Fibroblast of lung (primary cell): ENCODE results near the gene MAGI2. TPM values are rescaled to one million over a fixed set of nuclear protein-coding genes. Genes with fewer than 3 reads are reported as not detected.

Experiments used
- DNase-seq, 2 donors: peaks; one replicate each; pipeline versions ENCODE4 v3.0.0 to v3.0.0-alpha.2; 2010; ENCODE audit warnings: low read depth in 2 of 2
- H2AFZ ChIP-seq: 2 replicates; pipeline ENCODE4 v1.5.1; 2012; ENCODE audit warnings: low read length, control low read depth, inconsistent platforms
- H3K27ac ChIP-seq: 2 replicates; pipeline ENCODE4 v1.5.1; 2011; ENCODE audit warnings: low read length, control low read depth; ENCODE audit not compliant: insufficient read depth
- H3K27me3 ChIP-seq: 2 replicates; pipeline ENCODE4 v1.5.1; 2011; ENCODE audit warnings: mild to moderate bottlenecking, low read length; ENCODE audit not compliant: control insufficient read depth, insufficient read depth
- H3K36me3 ChIP-seq: 2 replicates; pipeline ENCODE4 v1.5.1; 2011; ENCODE audit warnings: low read length; ENCODE audit not compliant: control insufficient read depth, insufficient read depth
- H3K4me1 ChIP-seq: 2 replicates; pipeline ENCODE4 v1.5.1; 2011; ENCODE audit warnings: low read length; ENCODE audit not compliant: control insufficient read depth, insufficient read depth; ENCODE audit errors: extremely low read depth
- H3K4me2 ChIP-seq: 2 replicates; pipeline ENCODE4 v1.5.1; 2011; ENCODE audit warnings: low read length, control low read depth; ENCODE audit not compliant: insufficient read depth; ENCODE audit errors: extremely low read depth
- H3K4me3 ChIP-seq, 4 experiments: fragments of 200-600 bp in 1 of 4; sonication (generic) in 1 of 4; replicated peaks in 1 of 4; 2 replicates each; pipeline ENCODE4 v1.5.1; 2011 to 2016; ENCODE audit warnings: low read length in 4 of 4, low read depth in 3 of 4, mild to moderate bottlenecking in 3 of 4, control low read depth in 2 of 4, inconsistent platforms in 1 of 4, mixed read lengths in 1 of 4; ENCODE audit not compliant: insufficient read depth in 1 of 4; ENCODE audit errors: control extremely low read depth in 1 of 4
- H3K79me2 ChIP-seq: 2 replicates; pipeline ENCODE4 v1.5.1; 2012; ENCODE audit warnings: mild to moderate bottlenecking, low read length, inconsistent platforms; ENCODE audit not compliant: control insufficient read depth, insufficient read depth
- H3K9ac ChIP-seq: 2 replicates; pipeline ENCODE4 v1.5.1; 2011; ENCODE audit warnings: mild to moderate bottlenecking, low read length, control low read depth; ENCODE audit not compliant: insufficient read depth
- H3K9me3 ChIP-seq: 2 replicates; pipeline ENCODE4 v1.5.1; 2012; ENCODE audit warnings: low read depth, low read length; ENCODE audit not compliant: control insufficient read depth, insufficient read depth
- H4K20me1 ChIP-seq: 2 replicates; pipeline ENCODE4 v1.5.1; 2011; ENCODE audit warnings: low read length; ENCODE audit not compliant: control insufficient read depth, insufficient read depth; ENCODE audit errors: extremely low read depth
- CTCF ChIP-seq, 2 donors: IDR thresholded peaks in 1 of 2; conservative IDR thresholded peaks in 1 of 2; 1 replicate in 1 of 2; 2 replicates in 1 of 2; pipeline ENCODE4 v1.5.1; 2011 to 2012; ENCODE audit warnings: low read length in 2 of 2, control low read depth in 1 of 2, inconsistent platforms in 1 of 2, low read depth in 1 of 2, mild to moderate bottlenecking in 1 of 2
- EZH2 ChIP-seq: IDR thresholded peaks from 2 replicates; pipeline ENCODE4 v1.5.1; 2012; ENCODE audit warnings: low read length, control low read depth, mild to moderate bottlenecking; ENCODE audit errors: missing control alignments
- polyA plus RNA-seq, 2 donors: library from polyadenylated mRNA; depleted of rRNA in 1 of 2; stranded (reverse) in 1 of 2; unstranded in 1 of 2; fragments of >200 nt; gene quantifications; 2 replicates each; pipeline ENCODE4 v1.2.1, GENCODE V29; 2011 to 2012; ENCODE audit warnings: missing spikeins in 1 of 2
- total RNA-seq: library from RNA; depleted of rRNA; stranded (reverse); fragments of >200 nt; gene quantifications from 2 replicates; pipeline ENCODE4 v1.2.1, GENCODE V29; 2014

The MAGI2 gene
- total and polyA plus RNA-seq, 2 donors (not counting 1 experiment from before 2014, with no cell fraction given), result 1.8 to 17.0 TPM

- Histone ChIP-seq H3K4me1 (no peaks in the 10 kb centered on the region), H3K4me3 (no peak overlapping the region), H3K4me2 (no peak overlapping the region), H3K9ac (no peak overlapping the region), H3K79me2 (no peaks in the 10 kb centered on the region), H3K27ac (no peak overlapping the region), H3K9me3 (no peaks in the 10 kb centered on the region), H2AFZ (no peak overlapping the region), H4K20me1 (no peaks in the 10 kb centered on the region), H3K27me3 (no peaks in the 10 kb centered on the region), H3K36me3 (no peaks in the 10 kb centered on the region)
- DNase-seq, result no peak
- TF ChIP-seq CTCF (conservative IDR thresholded peaks at IDR 0.05 in 1 of 2, IDR thresholded peaks at IDR 0.05 in 1 of 2; ENCODE audit: low read depth in 1 of 2, low read length in 2 of 2) (no peak), EZH2 (no peak)
Measured at GRCh38 chr7:78765943-78766729, 687.3 kb downstream of the MAGI2 start.

GRCh38 chr7:78764571-78764970, 688.9 kb downstream of the MAGI2 start:
- Histone ChIP-seq H3K9me3 (no peaks in the 10 kb centered on the region), H3K9ac (no peak overlapping the region), H3K79me2 (no peaks in the 10 kb centered on the region), H4K20me1 (no peaks in the 10 kb centered on the region), H3K4me1 (no peaks in the 10 kb centered on the region), H3K27me3 (no peaks in the 10 kb centered on the region), H2AFZ (no peak overlapping the region), H3K4me2 (no peak overlapping the region), H3K27ac (no peak overlapping the region), H3K36me3 (no peaks in the 10 kb centered on the region), H3K4me3 (no peak overlapping the region)
- DNase-seq, result no peak
- TF ChIP-seq EZH2 (no peak), CTCF (conservative IDR thresholded peaks at IDR 0.05 in 1 of 2, IDR thresholded peaks at IDR 0.05 in 1 of 2; ENCODE audit: low read depth in 1 of 2, low read length in 2 of 2) (no peak)

- Histone ChIP-seq H3K4me3 (no peak overlapping the region), H3K79me2 (no peaks in the 10 kb centered on the region), H3K36me3 (no peaks in the 10 kb centered on the region), H3K9ac (no peak overlapping the region), H3K27ac (no peak overlapping the region), H3K9me3 (no peaks in the 10 kb centered on the region), H3K4me1 (no peaks in the 10 kb centered on the region), H4K20me1 (no peaks in the 10 kb centered on the region), H2AFZ (no peak overlapping the region), H3K4me2 (no peak overlapping the region), H3K27me3 (no peaks in the 10 kb centered on the region)
- TF ChIP-seq EZH2, result no peak
- no peak for TF ChIP-seq CTCF (conservative IDR thresholded peaks at IDR 0.05 in 1 of 2, IDR thresholded peaks at IDR 0.05 in 1 of 2; ENCODE audit: low read depth in 1 of 2, low read length in 2 of 2)
- DNase-seq, result no peak
Measured at GRCh38 chr7:78762625-78763024, 690.8 kb downstream of the MAGI2 start.
